GM19035 (cell line): Measurements from ENCODE around the gene ACTG1.

Experiments used
- ATAC-seq: cut with Tn5 transposase; IDR thresholded peaks from one replicate; pipeline ENCODE4 v1.9.1; 2021; ENCODE audit not compliant: unreplicated experiment

Gene ACTG1

GRCh38 chr17:81545160-81545949 lies 32.8 kb upstream of the ACTG1 start:
- no peak for ATAC-seq

- no peak for ATAC-seq
Observed at GRCh38 chr17:81544281-81544974, 31.8 kb upstream of the ACTG1 start.

- no peak for ATAC-seq
Observed at GRCh38 chr17:81543756-81544155, 31.2 kb upstream of the ACTG1 start.

GRCh38 chr17:81543339-81543675 lies 30.7 kb upstream of the ACTG1 start:
- ATAC-seq: no peak

- ATAC-seq: no peak
Observed at GRCh38 chr17:81542431-81543338, 30.1 kb upstream of the ACTG1 start.

- ATAC-seq: no peak
Observed at GRCh38 chr17:81541123-81541522, 28.5 kb upstream of the ACTG1 start.

GRCh38 chr17:81540676-81541027 lies 28.1 kb upstream of the ACTG1 start:
- ATAC-seq: no peak

GRCh38 chr17:81539961-81540675 lies 27.5 kb upstream of the ACTG1 start:
- ATAC-seq: no peak

- ATAC-seq: no peak
Observed at GRCh38 chr17:81539571-81539900, 26.9 kb upstream of the ACTG1 start.

- no peak for ATAC-seq
Observed at GRCh38 chr17:81538651-81539570, 26.3 kb upstream of the ACTG1 start.

GRCh38 chr17:81537856-81538555 lies 25.4 kb upstream of the ACTG1 start:
- no peak for ATAC-seq

GRCh38 chr17:81537343-81537855 lies 24.8 kb upstream of the ACTG1 start:
- no peak for ATAC-seq

GRCh38 chr17:81536299-81537290 lies 24.0 kb upstream of the ACTG1 start:
- no peak for ATAC-seq

- no peak for ATAC-seq
Observed at GRCh38 chr17:81535480-81536298, 23.1 kb upstream of the ACTG1 start.

GRCh38 chr17:81535007-81535328 lies 22.4 kb upstream of the ACTG1 start:
- ATAC-seq: no peak

GRCh38 chr17:81534157-81535006 lies 21.8 kb upstream of the ACTG1 start:
- ATAC-seq: no peak
